ENCODE results near the gene PDE6A.

- no peak for TF ChIP-seq CTCF (IDR thresholded peaks at IDR 0.05; ENCODE audit: low read depth, low read length)
- no peak for TF ChIP-seq EZH2phosphoT487 (IDR thresholded peaks at IDR 0.05; ENCODE audit: low read depth)
Observed at GRCh38 chr5:149898811-149899210, 45.8 kb downstream of the PDE6A start.
